Endothelial cell of umbilical vein (primary cell): ENCODE measurements around the gene SEMA5A. TPM values are rescaled to one million over a fixed set of nuclear protein-coding genes. Genes with fewer than 3 reads are reported as not detected.

Experiments used
- BruUV-seq: library from RNA; stranded (reverse); fragments of 400-500 nt; replicated peaks from 2 replicates; lab custom pipeline; 2021; lab: Mats Ljungman, UMichigan
- CTCF ChIA-PET: fragments of 300-600, 350-600 bp; sonication (Branson Sonifier 250); formaldehyde crosslinking; loops from one replicate; lab custom pipeline; 2021; ENCODE audit warnings: antibody characterized with exemption, inconsistent platforms; lab: Charles Lee
- POLR2A ChIA-PET: fragments of 300-600, 350-600 bp; sonication (Branson Sonifier 250); formaldehyde crosslinking; loops from one replicate; lab custom pipeline; 2021; ENCODE audit warnings: antibody characterized with exemption, inconsistent platforms; lab: Charles Lee
- DNase-seq: peaks from one replicate; pipeline ENCODE4 v3.0.0-alpha.2; 2011; ENCODE audit warnings: low read depth, low spot score
- FAIRE-seq: peaks from 2 replicates; lab custom pipeline; 2011; peaks lifted over from hg19 to GRCh38; lab: Jason Lieb, UNC
- H2AFZ ChIP-seq: 2 replicates; pipeline ENCODE4 v1.6.0; 2012; ENCODE audit warnings: low read depth, low read length, control low read depth, inconsistent platforms
- H3K27ac ChIP-seq: 2 replicates; pipeline ENCODE4 v1.5.1; 2011; ENCODE audit warnings: low read depth, mild to moderate bottlenecking, control low read depth, low read length, moderate library complexity; ENCODE audit not compliant: insufficient read depth
- H3K27me3 ChIP-seq, 2 experiments: 2 replicates each; pipeline versions ENCODE4 v1.6.0 to v1.6.1; 2011; ENCODE audit warnings: low read length in 2 of 2, mixed read lengths in 1 of 2; ENCODE audit not compliant: control insufficient read depth in 2 of 2, insufficient read depth in 2 of 2
- H3K36me3 ChIP-seq, 2 experiments: 2 replicates in 1 of 2; 3 replicates in 1 of 2; pipeline ENCODE4 v1.5.1; 2011; ENCODE audit warnings: low read length in 2 of 2, mild to moderate bottlenecking in 1 of 2, moderate library complexity in 1 of 2; ENCODE audit not compliant: control insufficient read depth in 2 of 2, insufficient read depth in 2 of 2; ENCODE audit errors: extremely low read depth in 1 of 2
- H3K4me1 ChIP-seq: 3 replicates; pipeline ENCODE4 v1.5.1; 2011; ENCODE audit warnings: mild to moderate bottlenecking, low read length; ENCODE audit not compliant: control insufficient read depth, insufficient read depth; ENCODE audit errors: extremely low read depth
- H3K4me2 ChIP-seq: 2 replicates; pipeline ENCODE4 v1.6.1; 2011; ENCODE audit warnings: low read length, control low read depth, mixed read lengths; ENCODE audit not compliant: insufficient read depth
- H3K4me3 ChIP-seq, 3 experiments: fragments of 200-600 bp in 1 of 3; sonication (generic), shearing (Covaris generic) in 1 of 3; replicated peaks in 1 of 3; 2 replicates each; pipeline ENCODE4 v1.5.1; 2011 to 2016; ENCODE audit warnings: control low read depth in 3 of 3, low read length in 3 of 3, mild to moderate bottlenecking in 2 of 3, inconsistent platforms in 1 of 3, low read depth in 1 of 3, moderate library complexity in 1 of 3; ENCODE audit not compliant: insufficient read depth in 1 of 3
- H3K79me2 ChIP-seq: 2 replicates; pipeline ENCODE4 v1.6.0; 2012; ENCODE audit warnings: low read length, inconsistent platforms; ENCODE audit not compliant: control insufficient read depth, insufficient read depth
- H3K9ac ChIP-seq: replicated peaks from 2 replicates; pipeline ENCODE3; 2011; ENCODE audit warnings: low read length, control low read depth; ENCODE audit not compliant: insufficient read depth; ENCODE audit errors: extremely low read depth
- H3K9me1 ChIP-seq: replicated peaks from 3 replicates; pipeline ENCODE4 v1.6.0; 2011; ENCODE audit warnings: mild to moderate bottlenecking, low read length; ENCODE audit not compliant: control insufficient read depth, insufficient read depth; ENCODE audit errors: extremely low read depth
- H3K9me3 ChIP-seq: replicated peaks from 2 replicates; pipeline ENCODE4 v1.5.1; 2012; ENCODE audit warnings: low read length, inconsistent platforms; ENCODE audit not compliant: control insufficient read depth, insufficient read depth
- H4K20me1 ChIP-seq: replicated peaks from 2 replicates; pipeline ENCODE3; 2011; ENCODE audit warnings: mild to moderate bottlenecking, low read length; ENCODE audit not compliant: control insufficient read depth, insufficient read depth; ENCODE audit errors: extremely low read depth
- CTCF ChIP-seq, 2 donors: IDR thresholded peaks; 1 replicate in 1 of 2; 2 replicates in 1 of 2; pipeline ENCODE4 v1.5.1; 2011; ENCODE audit warnings: low read length in 2 of 2, mild to moderate bottlenecking in 2 of 2, moderate library complexity in 2 of 2, control low read depth in 1 of 2, inconsistent platforms in 1 of 2, low read depth in 1 of 2; ENCODE audit not compliant: insufficient read depth in 1 of 2; ENCODE audit errors: extremely low read depth in 1 of 2
- EZH2 ChIP-seq: IDR thresholded peaks from 2 replicates; pipeline ENCODE4 v1.6.1; 2012; ENCODE audit warnings: borderline replicate concordance, low read depth, mild to moderate bottlenecking, moderate library complexity, low read length, inconsistent platforms; ENCODE audit not compliant: severe bottlenecking
- FOS ChIP-seq: IDR thresholded peaks from 2 replicates; pipeline ENCODE4 v1.6.1; 2011; ENCODE audit warnings: mild to moderate bottlenecking, low read length, moderate library complexity, borderline replicate concordance; ENCODE audit not compliant: insufficient read depth
- GATA2 ChIP-seq: IDR thresholded peaks from 2 replicates; pipeline ENCODE4 v1.7.0; 2011; ENCODE audit warnings: low read depth, mild to moderate bottlenecking, moderate library complexity, mixed read lengths, low read length; ENCODE audit not compliant: insufficient read length, insufficient read depth
- JUN ChIP-seq: IDR thresholded peaks from 2 replicates; pipeline ENCODE4 v1.6.1; 2011; ENCODE audit warnings: borderline replicate concordance, low read depth; ENCODE audit not compliant: insufficient read length, insufficient read depth
- MYC ChIP-seq: IDR thresholded peaks from one replicate; pipeline ENCODE4 v1.6.1; 2011; ENCODE audit warnings: mild to moderate bottlenecking, low read depth, low read length
- POLR2A ChIP-seq: IDR thresholded peaks from 2 replicates; pipeline ENCODE4 v1.6.1; 2012; ENCODE audit warnings: low read depth, mild to moderate bottlenecking, control low read depth, low read length
- POLR2AphosphoS5 ChIP-seq: IDR thresholded peaks from 2 replicates; pipeline ENCODE4 v1.6.1; 2012; ENCODE audit warnings: low read depth, mild to moderate bottlenecking, control low read depth, low read length, moderate library complexity; ENCODE audit not compliant: insufficient read depth
- dilution Hi-C: fragments of 300-500 bp; cut with MboI; formaldehyde crosslinking; loops from one replicate; pipeline ENCODE4 v1.15.0; 2019; ENCODE audit warnings: low sequenced_read_pairs; ENCODE audit not compliant: extremely low pct_ligation_motif_present
- intact Hi-C: fragments of 100-400 bp; cut with micrococcal nuclease; formaldehyde crosslinking; loops from one replicate; pipeline ENCODE4 v1.10.0; 2022
- polyA plus RNA-seq, 4 experiments: library from polyadenylated mRNA; depleted of rRNA in 3 of 4; stranded (reverse) in 3 of 4; unstranded in 1 of 4; fragments of >200 nt; gene quantifications; 2 replicates each; pipeline versions ENCODE4 v1.2.1 to v1.2.3, GENCODE V29; 2011 to 2012; ENCODE audit warnings: missing spikeins in 1 of 4
- total RNA-seq: library from RNA; stranded (reverse); gene quantifications from 2 replicates; pipeline ENCODE4 v1.2.3, GENCODE V29; 2021
- TF ChIP-seq, protein P1 (sequence below): IDR thresholded peaks from 2 replicates; pipeline ENCODE4 v1.6.1; 2011; ENCODE audit not compliant: insufficient read depth, insufficient read length

SEMA5A gene
- total and polyA plus RNA-seq, 2 donors (not counting 3 experiments of a cell fraction or from before 2014, with no cell fraction given): 0.04 to 0.06 TPM

DNA sequence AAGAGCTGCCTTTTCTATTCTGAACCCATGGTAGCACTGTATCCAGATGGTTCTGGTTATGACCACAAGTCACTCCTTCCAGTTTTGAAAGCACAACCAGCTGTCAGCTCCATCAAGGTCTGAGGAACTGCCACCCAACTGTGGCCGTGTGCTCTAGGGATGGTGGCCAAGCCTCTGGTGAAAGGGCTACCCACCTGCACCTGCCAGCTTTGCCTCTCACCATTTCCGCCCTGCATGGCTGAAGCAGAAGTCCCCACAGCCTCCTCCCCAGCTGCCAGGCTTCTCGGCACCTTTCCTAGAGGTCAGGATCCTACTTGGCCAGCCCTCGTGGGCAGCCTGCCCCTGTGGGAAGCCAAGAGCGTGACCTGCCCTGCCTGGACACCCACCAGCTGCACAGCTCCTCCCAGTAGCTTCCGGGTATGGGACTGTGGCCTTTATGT, 16.8 kb downstream of the SEMA5A start:
- H3K79me2 ChIP-seq: no peaks in the 10 kb centered on the region
- dilution Hi-C loops: no loop called here
- H3K36me3 ChIP-seq: no peaks in the 10 kb centered on the region
- ChIA-PET POLR2A (no interaction called here), CTCF (interaction anchor here (1.1 kb wide), 1 partner anchor 10 kb away, joined by 3 read pairs; no protein-coding TSS in a partner anchor)
- DNase-seq: no peak
- no peaks in the 10 kb centered on the region for H3K9me3 ChIP-seq
- H3K4me3 ChIP-seq: no peak overlapping the region
- H3K27me3 ChIP-seq: no peaks in the 10 kb centered on the region
- intact Hi-C loops: no loop called here
- FAIRE-seq: no peak
- H4K20me1 ChIP-seq: no peaks in the 10 kb centered on the region
- H3K27ac ChIP-seq: no peak overlapping the region
- no peaks in the 10 kb centered on the region for H3K9me1 ChIP-seq
- H2AFZ ChIP-seq: no peak overlapping the region
- no peak for TF ChIP-seq EZH2
- no peak for TF ChIP-seq JUN
- no peak for TF ChIP-seq GATA2
- no peak for TF ChIP-seq POLR2AphosphoS5
- BruUV-seq: no TSS peak
- H3K4me2 ChIP-seq: no peak overlapping the region
- H3K4me1 ChIP-seq: no peaks in the 10 kb centered on the region
- H3K9ac ChIP-seq: no peak overlapping the region

DNA sequence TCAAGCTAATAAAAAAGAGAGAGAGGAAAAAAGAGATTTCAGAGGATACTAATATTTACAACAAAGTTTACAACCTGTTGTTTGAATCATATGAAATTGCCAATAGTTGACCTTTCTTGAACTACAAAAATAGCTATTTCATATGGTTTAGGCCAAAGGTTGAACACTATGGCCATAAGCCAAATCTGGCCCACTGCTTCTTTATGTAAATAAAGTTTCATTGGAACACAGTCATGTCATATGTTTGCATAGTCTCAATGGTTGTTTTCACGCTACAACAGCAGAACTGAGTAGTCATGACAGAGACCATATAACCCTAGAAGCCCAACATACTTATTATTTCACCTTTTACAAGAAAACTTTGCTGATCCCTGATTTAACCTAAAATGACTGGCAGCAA, 20.9 kb downstream of the SEMA5A start:
- BruUV-seq: no TSS peak
- ChIA-PET POLR2A (no interaction called here), CTCF (interaction anchor here (1.2 kb wide), 1 partner anchor 19 kb away, joined by 4 read pairs; no protein-coding TSS in a partner anchor)
- H3K4me2 ChIP-seq: no peak overlapping the region
- H3K4me1 ChIP-seq: no peaks in the 10 kb centered on the region
- no peak overlapping the region for H2AFZ ChIP-seq
- TF ChIP-seq EZH2 (no peak), JUN (no peak), POLR2A (no peak), FOS (no peak), POLR2AphosphoS5 (no peak), CTCF (IDR thresholded peaks at IDR 0.05; ENCODE audit: extremely low read depth in 1 of 2, insufficient read depth in 1 of 2, low read depth in 1 of 2, low read length in 2 of 2) (no peak), MYC (no peak), GATA2 (no peak)
- TF ChIP-seq, protein P1, sequence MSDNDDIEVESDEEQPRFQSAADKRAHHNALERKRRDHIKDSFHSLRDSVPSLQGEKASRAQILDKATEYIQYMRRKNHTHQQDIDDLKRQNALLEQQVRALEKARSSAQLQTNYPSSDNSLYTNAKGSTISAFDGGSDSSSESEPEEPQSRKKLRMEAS: no peak
- no peaks in the 10 kb centered on the region for H4K20me1 ChIP-seq
- no peak overlapping the region for H3K4me3 ChIP-seq
- intact Hi-C loops: no loop called here
- no peaks in the 10 kb centered on the region for H3K27me3 ChIP-seq
- H3K36me3 ChIP-seq: no peaks in the 10 kb centered on the region
- H3K9ac ChIP-seq: no peak overlapping the region
- dilution Hi-C loops: no loop called here
- FAIRE-seq (no peak), DNase-seq (no peak)
- no peaks in the 10 kb centered on the region for H3K9me3 ChIP-seq
- H3K27ac ChIP-seq: no peak overlapping the region
- H3K9me1 ChIP-seq: no peaks in the 10 kb centered on the region
- no peaks in the 10 kb centered on the region for H3K79me2 ChIP-seq
